SHP77 (cell line): ENCODE measurements around the gene BRINP2.
"Not testable (repeated sequence)": the region's sequence is repeated elsewhere in the genome, so short reads cannot be mapped to it uniquely, and the experiment has no call there.

Source experiments
- DNase-seq, 2 experiments: peaks; one replicate each; lab custom pipeline; 2025; lab: John Stamatoyannopoulos, UW

Gene BRINP2

GRCh38 chr1:177311586-177311985 is 140.8 kb downstream of the BRINP2 start:
- DNase-seq: no peak

- no peak for DNase-seq
Observed at GRCh38 chr1:177315261-177315660, 144.5 kb downstream of the BRINP2 start.

- DNase-seq: no peak
Observed at GRCh38 chr1:177315761-177316160, 145.0 kb downstream of the BRINP2 start.

GRCh38 chr1:177321434-177321833 is 150.7 kb downstream of the BRINP2 start:
- not testable (repeated sequence) for DNase-seq

- DNase-seq: no peak
Observed at GRCh38 chr1:177328251-177328650, 157.5 kb downstream of the BRINP2 start.

GRCh38 chr1:177329871-177330270 is 159.1 kb downstream of the BRINP2 start:
- DNase-seq: no peak
